GM21619 (cell line): Measurements from ENCODE around the gene GRAMD4.

Experiments used
- ATAC-seq: cut with Tn5 transposase; IDR thresholded peaks from one replicate; pipeline ENCODE4 v1.9.1; 2021; ENCODE audit not compliant: unreplicated experiment

The GRAMD4 gene

DNA sequence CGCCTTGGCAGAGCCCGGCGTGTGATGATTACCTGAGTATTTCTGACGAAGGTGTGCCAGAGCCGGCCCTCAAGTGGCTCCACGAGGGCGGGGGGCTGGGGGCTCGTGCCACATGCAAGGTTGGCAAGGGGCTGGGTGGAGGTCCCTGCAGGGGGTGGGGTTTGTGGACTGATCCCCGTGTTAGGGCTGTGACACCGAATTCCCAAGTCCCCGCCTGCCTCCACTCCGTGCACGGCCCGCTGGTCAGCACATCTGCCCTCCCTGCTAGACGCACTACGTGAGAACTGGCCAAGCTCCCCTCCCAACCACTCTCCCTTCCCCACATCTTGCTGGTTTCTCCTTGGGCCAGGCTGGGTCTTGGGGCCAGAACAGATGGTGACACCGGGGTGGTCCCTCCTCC lies 34.2 kb downstream of the GRAMD4 start:
- ATAC-seq = no peak

DNA sequence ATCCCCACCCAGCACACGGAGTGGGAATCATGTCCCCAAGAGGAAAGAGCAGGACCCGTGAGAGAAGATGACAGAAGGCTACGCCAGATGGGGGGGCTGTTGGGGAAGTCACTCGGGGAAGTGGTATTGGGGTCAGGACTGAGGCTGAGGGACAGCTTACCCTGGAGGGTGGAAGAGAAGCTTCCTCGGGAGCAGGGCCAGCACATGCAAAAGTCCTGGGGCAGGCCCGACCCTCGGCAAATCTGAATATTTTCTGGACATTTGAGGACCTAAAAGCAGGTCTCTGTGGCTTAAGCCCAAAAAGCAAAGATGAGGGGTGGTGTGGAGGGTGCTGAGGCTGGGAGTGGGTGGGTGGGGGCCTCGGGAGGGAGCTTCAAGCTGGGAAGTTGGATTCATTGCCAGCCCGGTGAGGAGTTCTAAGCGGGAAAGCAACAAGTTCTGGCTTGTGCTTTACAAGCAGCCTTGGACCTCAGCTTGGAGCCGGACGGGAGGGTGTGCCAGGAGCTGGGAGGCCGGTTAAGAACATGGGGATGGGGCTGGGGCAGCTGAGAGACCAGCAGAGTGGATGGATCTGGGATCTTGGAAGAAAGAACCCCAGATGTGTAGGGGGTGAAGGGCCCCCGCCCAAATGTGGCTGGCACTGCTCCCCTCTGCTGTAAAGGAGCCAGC lies 34.9 kb downstream of the GRAMD4 start:
- ATAC-seq = no peak

DNA sequence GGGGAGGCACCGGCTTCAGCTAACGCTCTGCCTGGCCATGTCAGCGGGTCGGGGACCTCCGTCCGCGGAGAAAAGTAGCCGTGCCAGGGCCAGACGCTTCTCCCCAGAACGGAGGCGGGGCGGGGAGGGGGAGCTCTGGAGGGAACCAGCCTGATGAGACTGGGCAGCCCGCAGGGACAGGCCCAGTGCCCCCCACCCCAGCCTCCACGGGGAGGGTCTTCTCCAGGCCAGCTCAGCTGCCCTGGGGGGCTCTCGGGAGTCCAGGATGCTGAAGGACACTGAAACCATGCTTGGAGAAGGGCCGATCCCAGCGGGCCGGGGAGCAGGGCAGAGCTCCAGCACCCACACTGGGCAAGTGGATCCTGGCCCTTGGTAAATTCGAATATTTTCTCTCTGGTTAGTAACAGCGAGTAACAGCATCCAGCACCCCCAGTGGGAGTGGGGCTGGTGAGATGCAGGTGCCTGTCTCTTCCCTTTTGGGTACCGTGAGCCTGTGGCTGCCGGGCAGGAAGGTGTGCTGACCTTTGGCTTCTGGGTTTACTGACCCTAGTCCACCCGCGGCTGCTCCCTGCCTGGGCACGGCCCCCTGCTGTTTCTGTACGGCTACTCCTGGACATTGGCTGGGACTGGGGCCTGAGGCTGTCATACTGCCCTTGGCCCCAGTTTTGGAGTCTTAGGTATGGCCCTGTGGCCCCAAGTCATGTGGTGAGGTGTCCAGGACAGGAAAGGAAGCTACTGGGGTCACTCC lies 35.8 kb downstream of the GRAMD4 start:
- ATAC-seq = no peak

DNA sequence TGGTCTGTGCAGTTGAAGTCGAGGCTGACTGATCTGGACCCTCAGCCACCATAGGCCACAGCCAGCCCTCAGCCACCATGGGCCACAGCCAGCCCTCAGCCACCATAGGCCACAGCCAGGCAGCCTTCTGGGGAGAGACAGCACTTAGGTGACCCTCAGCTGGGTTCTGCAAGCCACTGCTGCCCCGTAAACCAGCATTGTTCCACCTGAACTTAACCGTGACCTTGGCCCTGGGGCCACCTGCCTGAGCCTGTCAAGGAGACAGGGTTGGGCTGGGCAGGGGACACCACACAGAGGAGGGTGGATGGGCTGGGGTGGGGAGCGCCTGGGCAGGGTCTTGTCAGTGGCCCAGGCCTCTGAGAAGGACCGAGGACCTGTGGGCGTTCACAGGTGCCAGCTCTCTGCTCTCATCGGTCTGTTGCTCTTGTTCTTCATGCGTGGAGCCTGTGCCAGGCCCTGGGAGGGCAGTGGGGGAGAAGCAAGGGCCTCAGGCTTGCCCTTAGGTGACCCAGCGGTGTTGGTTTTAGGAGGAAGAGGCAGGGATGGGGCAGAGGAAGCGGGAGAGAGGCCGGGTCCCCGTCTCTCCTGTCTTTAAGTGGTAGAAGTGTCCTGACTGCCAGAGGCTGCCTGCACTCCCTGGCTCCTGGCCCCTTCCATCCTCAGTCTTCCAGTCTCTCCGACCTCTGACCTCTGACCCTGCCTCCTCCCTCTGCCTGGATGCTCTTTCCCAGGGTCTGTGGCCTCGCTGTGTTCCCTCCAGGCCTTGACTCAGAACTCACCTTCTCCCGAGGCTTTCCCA lies 36.9 kb downstream of the GRAMD4 start:
- no peak for ATAC-seq

DNA sequence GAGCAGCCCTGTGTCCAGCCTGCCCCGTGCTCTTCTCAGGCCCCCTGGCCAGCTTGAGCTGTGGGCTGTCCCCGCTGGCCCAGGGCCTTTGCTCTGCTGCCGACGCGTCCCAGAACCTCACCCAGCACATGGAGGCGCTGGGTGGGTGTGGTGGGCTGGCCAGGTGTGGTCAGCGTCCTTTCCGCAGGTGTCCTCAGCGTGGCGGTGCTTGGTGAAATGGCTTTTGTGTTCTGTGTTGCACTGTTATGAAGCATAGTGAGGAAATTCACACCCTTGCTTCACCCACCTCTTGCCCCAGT lies 37.4 kb downstream of the GRAMD4 start:
- no peak for ATAC-seq

DNA sequence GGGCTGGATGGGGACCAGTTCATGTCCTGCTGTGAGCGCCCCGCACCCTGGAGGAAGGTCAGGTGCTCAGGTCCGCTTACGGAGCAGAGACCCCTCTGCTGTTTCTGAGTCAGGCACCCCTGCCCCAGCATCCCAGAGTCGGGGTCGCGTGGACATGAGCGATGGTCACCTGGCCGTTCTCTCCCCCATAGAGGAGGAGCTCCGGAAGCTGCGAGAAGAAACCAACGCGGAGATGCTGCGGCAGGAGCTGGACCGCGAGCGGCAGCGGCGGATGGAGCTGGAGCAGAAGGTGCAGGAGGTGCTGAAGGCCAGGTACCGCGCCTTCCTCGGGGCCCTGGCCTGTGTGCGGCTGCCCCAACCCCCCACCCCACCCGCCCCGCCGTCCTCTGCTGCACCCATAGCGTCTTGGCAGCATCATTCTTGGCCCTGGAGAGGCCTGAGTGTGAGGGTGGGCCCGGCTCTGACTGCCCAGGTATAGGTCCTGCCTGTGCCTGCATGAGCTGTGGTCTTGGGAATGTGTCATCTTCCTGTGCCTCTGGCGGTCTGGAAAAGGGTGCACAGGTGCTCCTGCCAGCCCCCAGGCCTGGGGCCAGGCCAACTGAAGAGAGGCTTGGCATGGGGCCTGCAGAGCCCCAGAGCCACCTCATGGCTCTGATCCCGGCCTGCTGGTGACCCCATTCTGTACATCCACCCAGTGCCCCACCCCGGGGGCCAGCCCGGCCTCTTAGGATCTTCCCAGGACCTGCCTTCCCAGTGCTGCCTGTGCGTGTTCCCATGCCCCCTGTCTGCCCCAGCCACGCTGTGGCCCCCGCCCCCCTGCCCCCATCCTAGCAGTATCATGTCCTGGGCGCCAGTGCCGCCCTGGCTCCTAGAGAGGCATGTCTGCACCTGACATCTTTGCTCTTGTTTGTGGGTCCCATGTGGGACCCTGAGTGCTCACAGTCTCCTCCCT lies 38.1 kb downstream of the GRAMD4 start:
- no peak for ATAC-seq

DNA sequence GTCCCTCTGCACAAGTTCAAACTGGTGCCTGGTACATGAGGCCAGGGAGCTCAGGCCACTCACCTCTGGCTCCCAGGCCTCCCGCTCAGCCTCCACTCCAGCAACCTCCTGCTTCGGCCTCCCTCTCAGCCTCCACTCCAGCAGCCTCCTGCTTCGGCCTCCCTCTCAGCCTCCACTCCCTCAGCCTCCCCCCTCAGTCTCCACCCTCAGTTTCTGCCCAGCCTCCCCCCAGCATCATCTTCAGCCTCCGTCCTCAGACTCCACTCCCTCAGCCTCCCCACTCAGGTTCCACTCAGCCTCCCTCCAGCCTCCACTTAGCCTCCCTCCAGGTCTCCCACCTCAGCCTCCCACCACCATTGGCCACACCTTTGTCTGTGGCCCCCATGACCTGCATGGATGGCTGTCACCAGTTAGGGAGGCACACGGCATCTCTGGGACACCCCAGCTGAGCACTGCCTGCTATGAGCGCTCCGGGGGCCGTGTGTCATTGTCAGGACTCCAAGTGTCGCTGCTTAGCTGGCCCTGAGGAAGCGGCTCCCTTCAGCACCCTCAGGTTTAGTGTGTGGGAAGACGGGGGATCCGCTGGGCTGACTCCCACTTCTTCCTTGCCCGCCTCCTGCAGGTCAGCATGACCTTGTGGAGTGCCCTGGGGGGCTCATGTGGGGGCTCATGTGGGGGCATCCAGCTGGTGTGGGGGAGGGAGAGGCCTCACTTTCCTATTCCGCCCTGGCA lies 39.0 kb downstream of the GRAMD4 start:
- no peak for ATAC-seq

DNA sequence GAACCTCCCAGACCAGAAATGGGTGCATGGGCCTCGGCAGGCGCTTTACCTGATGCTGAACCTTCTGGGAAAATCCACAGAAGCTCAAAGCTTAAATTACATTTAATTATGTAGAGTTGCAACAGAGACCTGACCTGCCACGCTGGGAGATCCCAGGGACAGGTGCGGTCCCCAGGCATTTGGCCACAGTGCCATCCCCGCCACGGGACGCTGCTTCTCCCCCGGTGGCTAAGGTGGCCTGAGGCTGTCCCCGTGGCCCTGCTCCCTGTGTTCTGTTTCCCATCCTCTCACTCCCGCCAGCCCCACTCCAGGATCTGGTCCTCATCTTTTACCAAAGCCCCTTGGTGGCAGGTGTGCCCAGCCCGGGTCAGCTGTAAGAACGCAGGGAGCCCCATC lies 39.6 kb downstream of the GRAMD4 start:
- ATAC-seq = no peak

DNA sequence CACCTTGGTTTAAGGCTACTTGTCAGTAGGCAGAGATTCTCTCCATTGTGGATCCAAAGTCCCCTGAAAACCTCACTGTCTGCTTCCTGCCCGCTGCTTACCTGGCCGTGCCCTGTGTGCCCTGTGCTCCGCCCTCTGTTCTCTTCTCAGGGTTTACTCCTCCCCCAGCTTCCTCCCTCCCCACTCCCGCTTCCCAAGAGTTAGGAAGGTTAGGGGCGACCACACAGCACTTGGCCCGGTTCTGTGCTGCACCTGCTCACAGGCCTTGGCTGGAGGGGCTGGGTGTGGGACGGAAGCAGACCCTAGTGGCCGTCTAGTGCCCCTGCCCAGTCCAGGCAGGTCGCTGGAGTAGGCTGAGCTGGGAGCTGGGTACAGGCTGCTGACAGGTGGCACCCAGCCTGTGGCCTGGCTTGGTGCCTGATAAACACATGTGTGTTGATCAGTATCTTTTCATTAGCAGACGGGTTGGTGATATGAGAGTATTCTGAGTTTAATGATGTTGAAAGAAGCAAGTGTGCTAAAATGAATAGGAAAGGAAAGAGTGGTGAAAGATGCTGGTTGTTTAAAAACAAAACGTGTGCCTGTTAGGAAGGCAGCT lies 40.5 kb downstream of the GRAMD4 start:
- no peak for ATAC-seq

DNA sequence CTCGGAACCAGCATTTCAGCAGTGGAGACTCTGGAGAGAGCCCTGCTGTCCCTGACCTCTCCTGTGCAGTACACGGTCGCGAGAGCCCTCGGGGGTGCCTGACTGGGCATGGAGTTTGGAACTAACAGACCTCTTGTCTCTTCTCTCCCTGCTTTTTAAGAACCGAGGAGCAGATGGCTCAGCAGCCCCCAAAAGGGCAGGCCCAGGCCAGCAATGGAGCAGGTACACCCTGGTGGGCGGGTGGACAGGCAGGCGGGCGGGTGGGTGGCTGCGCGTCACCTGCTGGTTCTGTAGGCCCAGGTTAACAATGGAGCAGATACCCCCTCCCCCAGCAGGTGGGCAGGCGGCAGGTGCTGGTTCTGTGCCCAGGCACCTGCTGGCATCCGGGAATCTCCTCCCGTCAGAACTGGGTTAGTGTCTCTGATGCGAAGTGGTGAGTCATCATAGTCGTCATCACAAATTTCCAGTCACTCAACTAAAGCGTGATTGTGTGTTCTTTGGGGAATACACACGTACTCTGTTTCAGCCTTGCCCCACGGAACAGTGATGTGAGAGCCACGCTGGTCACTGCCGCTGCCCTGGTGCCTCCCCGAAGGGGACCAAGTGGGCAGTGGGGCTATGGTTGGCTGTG lies 41.1 kb downstream of the GRAMD4 start:
- ATAC-seq = no peak

DNA sequence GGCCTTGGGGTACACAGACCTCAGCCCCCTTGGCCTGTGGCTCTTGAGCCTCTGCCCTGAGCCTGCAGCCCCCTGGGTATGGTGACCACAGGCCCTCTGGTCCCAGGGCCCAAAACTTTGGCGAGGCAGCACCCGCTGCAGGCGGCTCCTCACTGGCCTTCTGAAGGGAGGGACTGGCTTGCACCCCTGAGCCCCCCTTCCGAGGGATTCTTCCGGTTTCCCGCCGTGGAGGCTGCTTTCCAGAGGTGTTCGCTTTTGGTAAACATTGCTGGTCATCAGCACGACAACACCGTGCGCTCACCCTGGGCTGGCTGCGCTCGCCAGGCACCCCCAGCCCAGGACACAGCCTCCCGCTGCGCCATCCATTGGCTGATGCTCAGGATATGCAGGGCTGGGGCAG lies 42.0 kb downstream of the GRAMD4 start:
- no peak for ATAC-seq

DNA sequence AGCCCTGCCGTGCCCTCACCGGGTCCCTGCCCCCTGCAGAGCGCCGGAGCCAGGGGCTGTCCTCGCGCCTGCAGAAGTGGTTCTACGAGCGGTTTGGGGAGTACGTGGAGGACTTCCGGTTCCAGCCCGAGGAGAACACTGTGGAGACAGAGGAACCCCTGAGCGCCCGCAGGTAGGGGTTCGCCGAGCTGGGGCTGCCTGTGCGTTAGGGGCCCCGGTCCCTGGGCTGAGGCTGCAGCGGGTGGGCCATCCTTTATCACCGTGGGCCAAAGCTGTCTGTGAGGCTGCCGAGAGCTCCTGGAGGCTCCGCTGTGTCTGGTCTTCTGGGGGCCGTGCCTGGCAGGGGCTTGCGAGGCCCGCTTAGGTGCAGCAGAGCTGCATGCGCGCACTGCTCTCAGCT lies 42.8 kb downstream of the GRAMD4 start:
- no peak for ATAC-seq

DNA sequence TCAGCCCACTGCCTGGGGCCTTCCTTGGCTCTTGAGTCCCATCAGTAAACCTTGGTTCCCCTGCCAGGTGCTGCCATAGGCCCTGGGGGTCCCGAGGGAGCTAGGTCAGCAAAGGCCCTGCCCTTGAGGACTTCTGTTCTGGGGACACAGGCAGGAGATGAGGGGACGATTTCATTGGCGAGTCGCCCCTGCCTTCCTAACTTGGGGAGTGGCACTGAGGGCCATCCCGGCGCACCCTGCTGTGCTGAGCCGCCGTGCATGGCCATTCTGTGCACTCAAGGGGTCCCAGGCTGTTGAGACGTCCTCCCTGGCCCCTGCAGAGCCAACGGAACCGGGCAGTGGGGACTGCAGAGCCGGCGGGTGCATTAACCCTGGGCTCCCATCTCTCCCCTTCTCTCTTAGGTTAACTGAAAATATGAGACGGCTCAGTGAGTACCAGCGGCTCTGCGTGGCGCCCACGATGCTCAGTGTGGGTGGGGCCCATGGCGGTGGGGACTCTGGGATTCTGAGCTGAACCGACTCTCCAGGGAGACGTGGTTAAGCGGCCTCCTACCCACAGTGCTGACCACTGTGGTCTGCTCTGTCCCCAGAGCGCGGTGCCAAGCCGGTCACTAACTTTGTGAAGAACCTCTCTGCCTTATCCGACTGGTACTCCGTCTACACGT lies 43.4 kb downstream of the GRAMD4 start:
- ATAC-seq = no peak

DNA sequence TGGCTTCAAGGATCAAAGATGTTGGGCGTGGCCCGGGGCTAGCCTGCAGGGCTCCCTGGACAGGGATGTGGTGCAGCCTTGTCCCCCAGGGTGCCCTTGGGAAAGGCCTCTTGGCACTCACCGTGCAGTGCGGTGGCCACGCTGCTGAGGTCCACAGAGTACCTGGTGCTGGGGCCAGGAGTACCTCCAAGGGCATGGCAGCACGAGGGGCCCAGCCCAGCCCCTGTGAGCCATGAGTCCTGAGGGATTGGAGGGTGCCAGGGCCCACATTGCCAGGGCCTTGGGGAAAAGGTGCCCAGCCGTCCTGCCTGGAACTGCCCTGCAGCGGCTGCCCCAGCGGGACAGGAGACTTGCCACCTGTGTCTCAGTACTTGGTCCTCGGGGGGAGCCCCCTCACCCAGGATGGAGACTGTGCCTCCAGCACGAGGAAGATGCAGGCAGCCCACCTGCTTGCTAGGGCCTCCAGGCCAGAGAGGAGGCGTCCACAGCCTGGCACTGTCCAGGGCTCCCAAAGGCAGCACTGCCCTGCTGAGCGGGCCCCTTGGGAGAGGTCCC lies 44.2 kb downstream of the GRAMD4 start:
- no peak for ATAC-seq

DNA sequence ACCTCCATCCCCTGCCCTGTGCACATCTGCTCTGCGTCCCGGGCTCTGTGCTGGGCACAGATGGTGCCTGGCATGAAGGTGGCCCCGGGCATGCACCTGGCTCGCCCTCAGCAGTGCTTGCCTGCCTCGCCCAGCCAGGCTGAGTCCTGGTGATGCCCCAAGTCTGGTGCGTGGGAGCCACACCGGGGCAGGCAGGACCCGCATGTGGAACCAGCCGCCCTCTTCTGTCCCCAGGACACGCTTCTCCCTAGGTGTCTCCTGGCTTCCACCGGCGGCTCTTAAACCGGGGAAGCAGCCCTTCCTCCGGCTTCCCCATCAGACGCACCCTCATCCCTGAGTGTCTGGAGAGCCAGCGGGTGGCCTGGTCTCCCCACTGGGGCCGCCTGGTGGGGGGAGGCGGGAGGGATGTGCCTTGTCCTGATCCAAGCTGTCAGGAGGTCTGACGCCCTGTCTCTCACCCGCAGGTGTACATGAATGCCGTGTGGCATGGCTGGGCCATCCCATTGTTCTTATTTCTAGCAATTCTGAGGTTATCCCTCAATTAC lies 45.0 kb downstream of the GRAMD4 start:
- no peak for ATAC-seq

DNA sequence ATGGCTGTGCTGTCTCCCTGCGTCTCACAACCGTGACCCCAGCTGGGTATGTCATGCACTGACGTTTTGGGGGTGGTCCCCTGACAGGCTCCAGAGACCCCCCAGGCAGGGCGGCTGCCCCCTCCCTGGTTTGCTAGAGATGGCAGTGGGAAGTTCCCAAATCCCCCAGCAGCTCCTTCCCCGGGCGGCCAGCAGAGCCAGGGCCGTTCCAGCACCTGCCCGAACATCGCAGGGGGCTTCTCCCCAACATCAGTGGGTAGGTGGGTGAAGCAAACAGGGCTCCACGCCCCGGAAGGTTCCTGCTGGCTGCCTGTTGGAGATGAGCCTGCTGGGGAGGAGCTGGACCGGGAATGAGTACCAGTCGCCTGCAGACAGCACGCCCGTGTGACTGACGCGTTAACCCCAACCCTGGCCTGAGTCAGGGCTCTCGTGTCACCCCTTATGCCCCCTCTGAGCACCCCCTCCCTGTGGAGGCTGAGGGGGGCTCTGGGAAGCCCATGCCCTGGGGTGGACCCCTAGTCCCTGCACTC lies 45.6 kb downstream of the GRAMD4 start:
- no peak for ATAC-seq

DNA sequence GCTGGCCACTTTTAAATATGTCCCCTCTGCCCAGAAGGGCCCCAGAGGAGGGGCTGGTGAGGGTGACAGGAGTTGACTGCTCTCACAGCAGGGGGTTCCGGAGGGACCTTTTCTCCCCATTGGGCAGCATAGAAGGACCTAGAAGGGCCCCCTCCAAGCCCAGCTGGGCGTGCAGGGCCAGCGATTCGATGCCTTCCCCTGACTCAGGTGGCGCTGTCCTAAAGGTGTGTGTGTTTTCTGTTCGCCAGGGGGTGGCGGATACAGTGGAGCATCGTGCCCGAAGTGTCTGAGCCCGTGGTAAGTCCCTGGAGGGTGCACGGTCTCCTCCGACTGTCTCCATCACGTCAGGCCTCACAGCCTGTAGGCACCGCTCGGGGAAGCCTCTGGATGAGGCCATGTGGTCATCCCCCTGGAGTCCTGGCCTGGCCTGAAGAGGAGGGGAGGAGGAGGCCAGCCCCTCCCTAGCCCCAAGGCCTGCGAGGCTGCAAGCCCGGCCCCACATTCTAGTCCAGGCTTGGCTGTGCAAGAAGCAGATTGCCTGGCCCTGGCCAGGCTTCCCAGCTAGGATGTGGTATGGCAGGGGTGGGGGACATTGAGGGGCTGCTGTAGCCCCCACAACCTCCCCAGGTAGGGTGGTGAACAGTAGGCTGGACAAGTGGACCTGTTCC lies 46.5 kb downstream of the GRAMD4 start:
- no peak for ATAC-seq

DNA sequence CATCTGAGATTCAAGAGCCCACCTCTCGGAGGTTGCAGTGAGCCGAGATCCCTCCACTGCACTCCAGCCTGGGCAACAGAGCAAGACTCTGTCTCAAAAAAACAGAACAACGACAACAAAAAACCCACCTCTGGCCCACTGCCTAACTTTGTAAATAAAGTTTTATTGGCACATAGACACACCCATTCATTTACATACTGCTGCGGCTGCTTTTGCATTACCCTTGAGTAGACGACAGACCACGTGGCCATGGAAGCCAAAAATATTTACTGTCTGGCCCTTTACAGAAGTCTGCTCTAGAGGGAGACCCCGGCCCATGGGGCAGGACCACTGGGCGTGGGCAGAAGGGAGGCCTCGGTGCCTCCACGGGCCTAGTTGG lies 47.0 kb downstream of the GRAMD4 start:
- ATAC-seq = no peak
